Ovary (tissue), 9 donors: ENCODE data around the gene TCF7. TPM values are rescaled to one million over a fixed set of nuclear protein-coding genes. Genes with fewer than 3 reads are reported as not detected.

Experiments
- DNase-seq, 5 donors: peaks; one replicate each; pipeline ENCODE4 v3.0.0-alpha.2; 2019 to 2020
- H3K27ac ChIP-seq, 2 donors: fragments of 200-600 bp; one replicate each; pipeline versions ENCODE4 v1.5.1 to v1.8.0; 2019 to 2022
- H3K27me3 ChIP-seq: fragments of 200-600 bp; one replicate; pipeline ENCODE4 v1.8.0; 2022
- H3K36me3 ChIP-seq: fragments of 200-600 bp; sonication (generic); one replicate; pipeline ENCODE4 v1.5.1; 2019
- H3K4me1 ChIP-seq: one replicate; pipeline ENCODE4 v1.8.1; 2013; ENCODE audit warnings: mild to moderate bottlenecking, moderate library complexity; ENCODE audit not compliant: insufficient read depth
- H3K4me3 ChIP-seq: fragments of 200-600 bp; sonication (generic); one replicate; pipeline ENCODE4 v1.5.1; 2017
- H3K9me3 ChIP-seq, 2 donors: fragments of 200-600 bp in 1 of 2; sonication (generic) in 1 of 2; one replicate each; pipeline versions ENCODE4 v1.5.1 to v1.8.1; 2013 to 2019; ENCODE audit warnings: mild to moderate bottlenecking in 1 of 2, moderate library complexity in 1 of 2
- CTCF ChIP-seq, 3 donors: fragments of 450-650 bp in 2 of 3; fragments of 200-600 bp in 1 of 3; IDR thresholded peaks; one replicate each; pipeline versions ENCODE4 v1.5.1 to v1.8.0; 2016 to 2022; ENCODE audit warnings: antibody characterized with exemption in 3 of 3, mild to moderate bottlenecking in 1 of 3
- EP300 ChIP-seq: sonication (generic); formaldehyde crosslinking; IDR thresholded peaks from one replicate; pipeline ENCODE4 v1.6.1; 2017; ENCODE audit warnings: antibody characterized with exemption
- POLR2A ChIP-seq: fragments of 450-650 bp; IDR thresholded peaks from one replicate; pipeline ENCODE4 v1.6.1; 2017; ENCODE audit warnings: antibody characterized with exemption, mild to moderate bottlenecking, moderate library complexity
- WGBS, 3 donors: extraction: QIAGEN DNeasy Blood & Tissue Kit in 1 of 3; methylation state at CpG; one replicate each; pipeline versions ENCODE4 v1.1.5 to v1.1.7; 2013 to 2017; 5-methylcytosine and 5-hydroxymethylcytosine counted together
- intact Hi-C, 4 donors: fragments of 100-400 bp; cut with DNase I; formaldehyde crosslinking; loops; one replicate each; pipeline versions ENCODE4 v1.11.0 to v1.15.1; 2022 to 2023
- polyA plus RNA-seq, 2 donors: library from polyadenylated mRNA; stranded (reverse); fragments of 200-250 nt in 1 of 2; fragments of 350-450 nt in 1 of 2; fragmentation: Illumina TruSeq in 1 of 2; extraction: RNeasy Lipid Tissue Mini Kit (QIAGEN cat#74804) in 1 of 2; gene quantifications; one replicate each; pipeline ENCODE4 v1.2.3, GENCODE V29; 2013 to 2014
- total RNA-seq, 7 donors: library from RNA; depleted of rRNA in 2 of 7; stranded (reverse); fragments of >200 nt in 2 of 7; fragmentation: NEBNext Ultra II Directional in 3 of 7; extraction: Animal tissue kit (Norgen Biotek cat#: 25700) in 3 of 7; gene quantifications; one replicate each; pipeline versions ENCODE4 v1.1.0 to v1.2.4, GENCODE V29; 2016 to 2023
- donor health status: DM: no; HTN: no; CAD: no; lungs with moderate emphysema.
- donor health status: DM: no; HTN: no; CAD: no.
- donor health status: Bipolar disorder and iron deficiency.
- donor health status: DM: yes; HTN: yes; CAD: no.
- donor health status: DM: no; HTN: no; CAD: no.
- donor health status: DM: yes; HTN: yes; CAD: no.

TCF7 gene
- total and polyA plus RNA-seq, 9 donors, result 1.7 to 15.2 (median 4.0) TPM

GRCh38 chr5:134145779-134146581 is 31.5 kb downstream of the TCF7 start:
- no peak overlapping the region for H3K4me3 ChIP-seq
- H3K27ac ChIP-seq, result no peak overlapping the region
- WGBS, 3 donors, result 88 to 90% (median 89%) methylated on average over 13 of the region's 13 CpGs
- no peaks in the 10 kb centered on the region for H3K27me3 ChIP-seq
- no peaks in the 10 kb centered on the region for H3K36me3 ChIP-seq
- TF ChIP-seq EP300 (no peak), POLR2A (no peak), CTCF (IDR thresholded peaks at IDR 0.05) (peak; percentile 60 to 69 (median 67))
- DNase-seq, result peak; percentile 50 to 77 (median 68)
- H3K9me3 ChIP-seq, result no peaks in the 10 kb centered on the region
- intact Hi-C loops, result loop anchor here in 1 of 4 donors (10.0 kb wide), 1 partner anchor 101 kb away; no protein-coding TSS in a partner anchor
- no peaks in the 10 kb centered on the region for H3K4me1 ChIP-seq

GRCh38 chr5:134146651-134147518 is 32.4 kb downstream of the TCF7 start:
- peak in 1 of 5 donors; percentile 27 for DNase-seq
- Histone ChIP-seq H3K4me3 (no peak overlapping the region), H3K27me3 (no peaks in the 10 kb centered on the region), H3K4me1 (no peaks in the 10 kb centered on the region), H3K9me3 (no peaks in the 10 kb centered on the region), H3K27ac (no peak overlapping the region), H3K36me3 (no peaks in the 10 kb centered on the region)
- WGBS, 3 donors, result 87 to 89% (median 89%) methylated on average over 4 of the region's 4 CpGs
- TF ChIP-seq EP300 (no peak), CTCF (IDR thresholded peaks at IDR 0.05) (no peak), POLR2A (no peak)
- intact Hi-C loops, result loop anchor here in 1 of 4 donors (10.0 kb wide), 1 partner anchor 102 kb away; no protein-coding TSS in a partner anchor

- Histone ChIP-seq H3K27ac (no peak overlapping the region), H3K9me3 (no peaks in the 10 kb centered on the region), H3K27me3 (no peaks in the 10 kb centered on the region), H3K36me3 (no peaks in the 10 kb centered on the region), H3K4me3 (no peak overlapping the region), H3K4me1 (no peaks in the 10 kb centered on the region)
- 30 to 50% (median 31%) methylated on average over 2 of the region's 2 CpGs for WGBS, 3 donors
- intact Hi-C loops, result loop anchor here in 1 of 4 donors (10.0 kb wide), 1 partner anchor 104 kb away; no protein-coding TSS in a partner anchor
- no peak for DNase-seq
- TF ChIP-seq POLR2A (no peak), CTCF (IDR thresholded peaks at IDR 0.05) (no peak), EP300 (no peak)
Observed at GRCh38 chr5:134148316-134148715, 33.8 kb downstream of the TCF7 start.

GRCh38 chr5:134148986-134149539 is 34.6 kb downstream of the TCF7 start:
- Histone ChIP-seq H3K4me3 (no peak overlapping the region), H3K36me3 (no peaks in the 10 kb centered on the region), H3K9me3 (no peaks in the 10 kb centered on the region), H3K4me1 (no peaks in the 10 kb centered on the region), H3K27ac (no peak overlapping the region), H3K27me3 (no peaks in the 10 kb centered on the region)
- WGBS, 3 donors, result 81 to 89% (median 82%) methylated on average over 6 of the region's 6 CpGs
- TF ChIP-seq POLR2A (no peak), EP300 (no peak), CTCF (IDR thresholded peaks at IDR 0.05) (no peak)
- DNase-seq, result no peak
- intact Hi-C loops, result loop anchor here in 1 of 4 donors (10.0 kb wide), 1 partner anchor 104 kb away; no protein-coding TSS in a partner anchor
